ENCODE data around the gene ELMOD1. TPM values are rescaled to one million over a fixed set of nuclear protein-coding genes. Genes with fewer than 3 reads are reported as not detected.

Gene ELMOD1
- total and polyA plus RNA-seq, 2 donors (not counting 1 experiment from before 2014, with no cell fraction given): not detected

- TF ChIP-seq EZH2 (IDR thresholded peaks at IDR 0.05; ENCODE audit: borderline replicate concordance, insufficient read depth, low read depth, low read length, poor library complexity, severe bottlenecking): no peak
- TF ChIP-seq CTCF (IDR thresholded peaks at IDR 0.05): no peak
- Histone ChIP-seq H3K79me2 (ENCODE audit: control insufficient read depth, insufficient read depth, low read length) (no peaks in the 10 kb centered on the region), H3K27ac (ENCODE audit: low read length in 2 of 2) (no peak overlapping the region), H3K4me3 (ENCODE audit: control extremely low read depth in 1 of 5, extremely low read depth in 1 of 5, insufficient read depth in 1 of 5, low read depth in 2 of 5, low read length in 4 of 5) (no peak overlapping the region), H3K4me2 (replicated peaks; ENCODE audit: low read depth, low read length, poor library complexity, severe bottlenecking) (no peak overlapping the region), H3K4me1 (ENCODE audit: control insufficient read depth in 2 of 2, insufficient read depth in 2 of 2, low read length in 2 of 2) (no peaks in the 10 kb centered on the region), H3K27me3 (replicated peaks in 1 of 4; ENCODE audit: control extremely low read depth in 1 of 4, control insufficient read depth in 3 of 4, insufficient read depth in 4 of 4, low read length in 3 of 4) (peaks cover 0 to 10% (median 2%) of the 10 kb centered on the region in 4 experiments), H3K36me3 (replicated peaks in 1 of 2; ENCODE audit: control extremely low read depth in 1 of 2, control insufficient read depth in 1 of 2, extremely low read depth in 1 of 2, insufficient read depth in 2 of 2, low read length in 1 of 2) (no peaks in the 10 kb centered on the region), H3K9ac (ENCODE audit: low read length) (no peak overlapping the region), H3K9me3 (ENCODE audit: control extremely low read depth in 1 of 3, control insufficient read depth in 2 of 3, insufficient read depth in 1 of 3, low read length in 2 of 3) (no peaks in the 10 kb centered on the region), H2AFZ (ENCODE audit: insufficient read depth, low read depth, low read length, poor library complexity, severe bottlenecking) (no peak overlapping the region), H4K20me1 (ENCODE audit: control insufficient read depth, insufficient read depth, low read length, poor library complexity, severe bottlenecking) (no peaks in the 10 kb centered on the region)
- DNase-seq: no peak
- WGBS (ENCODE audit: insufficient coverage): 86% methylated on average over 1 of the region's 1 CpG
- intact Hi-C loops (cut with micrococcal nuclease): no loop called here
- no peak overlapping the region for H3K27ac Mint-ChIP-seq
- peaks cover 27% of the 10 kb centered on the region for H3K27me3 Mint-ChIP-seq
- no peaks in the 10 kb centered on the region for H3K9me3 Mint-ChIP-seq (ENCODE audit: insufficient read depth)
- no peak overlapping the region for H3K4me3 Mint-ChIP-seq
- no peak for ATAC-seq (ENCODE audit: low read depth)
- ChIA-PET POLR2A (no interaction called here), CTCF (no interaction called here)
- no peaks in the 10 kb centered on the region for H3K4me1 Mint-ChIP-seq
Observed at GRCh38 chr11:107621081-107621480, 30.1 kb downstream of the ELMOD1 start.

- Mint-ChIP-seq H3K27ac (no peak overlapping the region), H3K4me1 (no peaks in the 10 kb centered on the region), H3K27me3 (peaks cover 33% of the 10 kb centered on the region), H3K4me3 (no peak overlapping the region), H3K9me3 (ENCODE audit: insufficient read depth) (no peaks in the 10 kb centered on the region)
- Histone ChIP-seq H3K36me3 (replicated peaks in 1 of 2; ENCODE audit: control extremely low read depth in 1 of 2, control insufficient read depth in 1 of 2, extremely low read depth in 1 of 2, insufficient read depth in 2 of 2, low read length in 1 of 2) (no peaks in the 10 kb centered on the region), H3K4me2 (replicated peaks; ENCODE audit: low read depth, low read length, poor library complexity, severe bottlenecking) (no peak overlapping the region), H3K9me3 (ENCODE audit: control extremely low read depth in 1 of 3, control insufficient read depth in 2 of 3, insufficient read depth in 1 of 3, low read length in 2 of 3) (no peaks in the 10 kb centered on the region), H2AFZ (ENCODE audit: insufficient read depth, low read depth, low read length, poor library complexity, severe bottlenecking) (no peak overlapping the region), H3K9ac (ENCODE audit: low read length) (no peak overlapping the region), H3K27me3 (replicated peaks in 1 of 4; ENCODE audit: control extremely low read depth in 1 of 4, control insufficient read depth in 3 of 4, insufficient read depth in 4 of 4, low read length in 3 of 4) (peaks cover 0 to 15% (median 2%) of the 10 kb centered on the region in 4 experiments), H3K79me2 (ENCODE audit: control insufficient read depth, insufficient read depth, low read length) (no peaks in the 10 kb centered on the region), H3K4me3 (ENCODE audit: control extremely low read depth in 1 of 5, extremely low read depth in 1 of 5, insufficient read depth in 1 of 5, low read depth in 2 of 5, low read length in 4 of 5) (no peak overlapping the region), H3K27ac (ENCODE audit: low read length in 2 of 2) (no peak overlapping the region), H3K4me1 (ENCODE audit: control insufficient read depth in 2 of 2, insufficient read depth in 2 of 2, low read length in 2 of 2) (no peaks in the 10 kb centered on the region), H4K20me1 (ENCODE audit: control insufficient read depth, insufficient read depth, low read length, poor library complexity, severe bottlenecking) (no peaks in the 10 kb centered on the region)
- intact Hi-C loops (cut with micrococcal nuclease): no loop called here
- ChIA-PET CTCF (no interaction called here), POLR2A (no interaction called here)
- 73% methylated on average over 3 of the region's 7 CpGs for WGBS (ENCODE audit: insufficient coverage)
- ATAC-seq (ENCODE audit: low read depth) (no peak), DNase-seq (no peak)
- no peak for TF ChIP-seq CTCF (IDR thresholded peaks at IDR 0.05)
- TF ChIP-seq EZH2 (IDR thresholded peaks at IDR 0.05; ENCODE audit: borderline replicate concordance, insufficient read depth, low read depth, low read length, poor library complexity, severe bottlenecking): no peak
Observed at GRCh38 chr11:107623183-107623582, 32.2 kb downstream of the ELMOD1 start.
